GM12892 (cell line): Measurements from ENCODE around the gene INPP5E.

Source experiments
- POLR2A ChIP-seq: IDR thresholded peaks from 2 replicates; pipeline ENCODE4 v1.6.1; 2011; ENCODE audit warnings: low read depth, low read length, control low read depth
- POLR2AphosphoS5 ChIP-seq: IDR thresholded peaks from 2 replicates; pipeline ENCODE4 v1.6.1; 2011; ENCODE audit warnings: low read depth, low read length, control low read depth

- TF ChIP-seq POLR2AphosphoS5 = no peak
- TF ChIP-seq POLR2A = no peak
Observed at GRCh38 chr9:136466155-136466541, 26.5 kb upstream of the INPP5E start.
